HG02970 (cell line): ENCODE data around the gene CHST8.
"Not testable (repeated sequence)": the region's sequence is repeated elsewhere in the genome, so short reads cannot be mapped to it uniquely, and the experiment has no call there.

Experiments used
- ATAC-seq: cut with Tn5 transposase; IDR thresholded peaks from one replicate; pipeline ENCODE4 v1.9.1; 2021; ENCODE audit warnings: mild to moderate bottlenecking, moderate library complexity, moderate number of reproducible peaks; ENCODE audit not compliant: unreplicated experiment, low FRiP score

Gene CHST8

DNA sequence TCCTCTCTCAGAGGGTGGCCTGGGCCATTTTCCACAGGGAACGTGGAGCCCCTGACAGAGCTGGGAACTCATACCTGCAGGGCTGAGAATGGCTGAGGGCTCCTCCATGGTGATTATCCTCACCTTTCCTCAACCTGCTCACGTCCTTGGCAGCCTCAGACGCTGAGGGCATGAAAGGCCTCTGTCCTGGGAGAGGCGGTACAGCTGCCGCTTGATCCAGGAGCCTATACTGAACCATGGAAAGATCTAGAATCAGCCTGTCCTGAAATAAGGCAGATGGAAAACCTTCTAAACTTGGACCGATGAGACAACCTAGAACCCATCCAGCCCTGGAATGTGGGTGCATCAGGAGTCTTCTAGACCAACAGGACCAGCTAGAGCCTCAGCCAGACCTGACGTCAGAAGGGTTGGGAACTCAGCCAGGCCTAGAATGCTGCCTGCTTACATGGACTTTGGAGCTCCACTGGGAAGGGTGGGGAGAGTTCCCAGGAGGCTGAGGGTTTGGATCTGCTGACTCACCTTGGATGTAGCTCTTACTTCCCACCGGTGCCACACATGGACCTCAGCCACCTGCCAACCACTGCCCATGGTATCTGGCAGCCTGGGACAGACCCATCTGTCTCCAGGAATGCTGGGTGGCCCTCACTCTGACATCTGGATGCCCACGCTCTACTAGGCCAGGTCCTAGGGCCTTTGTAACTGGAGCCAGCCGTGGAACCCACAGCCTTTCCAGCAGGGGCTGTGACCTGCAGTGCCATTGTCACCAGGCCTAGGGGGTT is 182.5 kb downstream of the CHST8 start:
- no peak for ATAC-seq

DNA sequence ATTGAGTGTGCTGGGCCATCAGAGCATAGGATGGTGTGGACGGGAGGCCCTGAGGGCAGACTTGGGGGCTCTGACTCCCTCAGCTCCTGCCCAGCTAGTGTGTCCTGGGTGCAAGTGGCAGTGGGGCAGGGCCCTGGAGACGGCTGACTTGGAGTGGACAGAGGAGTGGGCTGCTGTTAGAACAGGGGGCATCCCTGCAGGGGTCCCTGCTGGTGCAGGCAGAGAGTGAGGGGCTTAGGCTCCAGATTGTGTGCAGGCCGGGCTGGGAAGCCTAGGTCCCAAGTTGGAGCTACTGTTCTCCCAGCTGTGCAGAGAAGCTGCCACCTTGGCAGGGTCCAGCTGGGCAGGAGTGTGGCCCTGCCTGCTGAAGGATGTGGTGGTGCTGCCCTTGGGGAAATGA is 183.6 kb downstream of the CHST8 start:
- no peak for ATAC-seq

DNA sequence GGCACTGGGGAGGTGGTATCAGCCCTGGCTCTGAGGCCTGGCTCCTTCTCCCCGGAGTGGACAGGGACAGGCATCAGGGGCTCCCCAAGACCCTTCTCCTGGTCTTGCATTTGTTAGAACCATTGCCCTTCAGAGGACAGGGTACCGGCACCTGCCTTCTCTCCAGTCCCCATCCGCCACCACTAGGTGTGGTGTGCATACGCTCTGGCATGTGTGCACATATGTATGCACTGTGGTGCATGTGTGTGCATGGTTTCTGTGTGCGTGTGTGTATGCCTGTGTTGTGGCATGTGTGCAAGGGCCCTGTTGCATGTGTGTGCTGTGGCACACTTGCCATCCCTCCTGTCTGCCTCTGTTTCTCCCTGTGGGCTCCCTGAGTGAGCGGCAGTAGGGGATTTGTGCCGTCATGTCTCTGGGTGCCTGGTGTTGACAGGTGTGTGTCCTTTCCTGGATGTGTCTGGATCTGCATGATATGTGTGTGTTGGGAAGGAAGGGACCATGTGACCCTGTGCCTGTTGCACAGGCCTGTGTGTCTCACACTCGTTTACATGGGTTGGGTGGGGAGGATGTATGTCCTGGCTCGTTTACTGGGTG is 184.2 kb downstream of the CHST8 start:
- ATAC-seq = no peak

DNA sequence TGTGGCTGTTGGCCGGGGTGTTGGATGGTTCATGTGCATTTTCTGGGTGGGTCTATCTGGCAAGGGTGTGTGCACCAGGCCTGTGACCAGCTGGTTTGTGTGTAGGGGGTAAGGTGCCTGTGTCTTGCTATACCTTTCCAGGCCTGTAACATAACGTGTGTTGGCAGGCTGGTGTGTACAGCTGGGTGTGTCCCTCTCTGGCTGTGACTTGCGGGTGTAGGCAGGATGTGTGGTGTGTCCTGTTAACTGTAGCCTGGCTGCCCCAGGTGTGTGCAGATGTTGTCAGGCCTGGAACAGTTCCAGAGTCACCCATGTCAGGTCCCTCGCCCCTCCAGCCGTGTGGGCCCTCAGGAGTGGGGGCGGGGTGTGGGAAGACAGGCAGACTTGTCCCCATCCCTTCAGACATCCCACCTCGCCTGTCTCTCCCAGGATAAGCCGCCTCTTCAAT is 184.7 kb downstream of the CHST8 start:
- no peak for ATAC-seq

DNA sequence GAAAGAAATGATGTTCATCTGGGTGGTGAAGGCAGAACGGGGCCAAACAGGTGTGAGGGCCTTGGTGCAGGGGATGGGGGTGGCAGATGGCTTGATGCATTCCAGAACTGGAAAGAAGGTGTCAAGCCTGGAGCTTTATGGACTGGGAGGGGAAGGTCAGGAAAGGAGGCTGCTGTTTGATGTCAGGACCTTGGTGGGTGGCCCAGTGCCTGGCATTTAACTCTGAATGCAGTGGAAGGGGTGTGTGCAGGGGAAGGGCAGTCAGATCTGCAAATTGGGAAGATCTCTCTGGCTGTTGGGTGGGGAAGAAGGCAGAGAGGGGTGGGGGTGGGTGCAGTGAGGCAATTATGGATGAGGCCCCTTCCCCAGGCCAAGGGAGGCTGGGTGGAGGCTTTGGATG is 186.6 kb downstream of the CHST8 start:
- ATAC-seq = no peak

DNA sequence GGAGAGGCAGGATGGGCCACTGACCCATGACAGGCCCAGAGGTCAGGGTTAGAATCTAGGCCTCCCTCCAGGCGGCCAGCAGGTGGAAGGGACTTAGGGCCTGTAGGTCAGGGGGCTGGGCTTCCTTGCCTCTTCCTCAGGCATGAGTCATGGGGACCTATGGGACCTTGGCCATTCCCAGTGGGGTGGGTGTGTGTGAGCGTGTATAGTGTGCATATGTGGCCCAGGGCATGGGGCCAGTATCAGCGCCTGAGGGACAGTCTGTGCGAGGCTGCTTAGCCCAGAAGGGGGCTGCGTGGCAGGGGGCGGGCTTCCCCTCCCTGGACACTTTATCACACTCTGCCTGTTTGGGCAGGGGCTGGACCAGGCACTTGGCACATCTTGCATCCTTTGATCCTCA is 188.2 kb downstream of the CHST8 start:
- no peak for ATAC-seq

DNA sequence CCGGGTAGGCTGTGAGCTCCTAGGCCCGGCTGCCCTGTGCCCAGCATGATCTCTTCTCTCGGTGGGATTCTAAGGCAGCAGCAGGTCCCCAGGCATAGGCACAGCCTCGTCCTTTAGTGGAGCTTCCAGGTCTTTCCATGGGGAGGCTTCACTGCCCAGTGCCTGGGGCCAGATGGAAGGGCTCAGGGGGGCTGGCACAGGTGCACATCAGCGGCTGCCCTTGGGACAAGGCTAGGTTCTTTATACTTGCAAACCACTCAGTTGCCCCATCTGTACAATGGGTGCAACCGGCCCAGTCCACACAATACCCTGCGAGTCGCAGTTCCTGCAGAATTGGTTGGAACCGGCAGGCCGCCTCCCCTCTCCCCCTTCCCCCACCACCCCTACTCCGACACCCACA is 189.1 kb downstream of the CHST8 start:
- no peak for ATAC-seq

DNA sequence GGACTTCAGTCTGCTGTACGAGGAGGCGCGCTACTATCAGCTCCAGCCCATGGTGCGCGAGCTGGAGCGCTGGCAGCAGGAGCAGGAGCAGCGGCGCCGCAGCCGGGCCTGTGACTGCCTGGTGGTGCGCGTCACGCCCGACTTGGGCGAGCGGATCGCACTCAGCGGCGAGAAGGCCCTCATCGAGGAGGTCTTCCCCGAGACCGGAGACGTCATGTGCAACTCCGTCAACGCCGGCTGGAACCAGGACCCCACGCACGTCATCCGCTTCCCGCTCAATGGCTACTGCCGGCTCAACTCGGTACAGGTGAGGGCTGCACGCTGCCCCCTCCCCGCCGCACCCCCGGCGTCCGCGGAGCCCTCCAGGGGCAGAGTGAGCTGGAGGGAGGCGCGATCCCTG is 189.5 kb downstream of the CHST8 start:
- no peak for ATAC-seq

DNA sequence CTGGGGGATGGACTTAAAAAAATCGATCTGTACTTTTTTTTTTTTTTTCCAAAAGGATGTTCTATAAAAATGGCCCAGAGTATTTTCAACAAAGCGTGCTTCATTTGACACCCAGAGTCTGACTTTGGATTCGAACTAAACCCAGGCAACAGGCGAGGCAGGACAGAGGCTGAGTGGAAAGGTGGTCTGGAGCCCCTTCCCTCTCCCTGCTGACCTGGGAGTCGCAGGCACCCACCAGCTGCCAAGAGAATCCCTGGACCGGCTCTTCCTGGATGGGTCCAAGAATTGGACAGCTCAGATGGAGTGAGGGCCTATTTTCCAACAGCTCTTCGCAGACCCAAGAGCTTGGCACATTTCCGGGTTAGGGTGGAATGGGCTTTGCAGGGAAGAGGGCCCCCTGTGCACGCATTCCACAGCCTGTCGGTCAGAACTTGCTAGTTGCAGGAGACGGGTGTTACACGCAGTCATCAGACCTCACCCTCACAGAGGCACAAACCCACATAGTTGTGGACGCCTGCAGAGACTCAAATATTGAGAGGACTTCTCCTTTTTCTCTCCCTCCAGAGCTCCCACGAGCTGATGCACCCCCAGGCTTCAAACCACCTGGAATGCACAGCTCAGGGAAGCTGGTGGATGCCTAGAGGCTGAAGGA is 190.1 kb downstream of the CHST8 start:
- no peak for ATAC-seq

DNA sequence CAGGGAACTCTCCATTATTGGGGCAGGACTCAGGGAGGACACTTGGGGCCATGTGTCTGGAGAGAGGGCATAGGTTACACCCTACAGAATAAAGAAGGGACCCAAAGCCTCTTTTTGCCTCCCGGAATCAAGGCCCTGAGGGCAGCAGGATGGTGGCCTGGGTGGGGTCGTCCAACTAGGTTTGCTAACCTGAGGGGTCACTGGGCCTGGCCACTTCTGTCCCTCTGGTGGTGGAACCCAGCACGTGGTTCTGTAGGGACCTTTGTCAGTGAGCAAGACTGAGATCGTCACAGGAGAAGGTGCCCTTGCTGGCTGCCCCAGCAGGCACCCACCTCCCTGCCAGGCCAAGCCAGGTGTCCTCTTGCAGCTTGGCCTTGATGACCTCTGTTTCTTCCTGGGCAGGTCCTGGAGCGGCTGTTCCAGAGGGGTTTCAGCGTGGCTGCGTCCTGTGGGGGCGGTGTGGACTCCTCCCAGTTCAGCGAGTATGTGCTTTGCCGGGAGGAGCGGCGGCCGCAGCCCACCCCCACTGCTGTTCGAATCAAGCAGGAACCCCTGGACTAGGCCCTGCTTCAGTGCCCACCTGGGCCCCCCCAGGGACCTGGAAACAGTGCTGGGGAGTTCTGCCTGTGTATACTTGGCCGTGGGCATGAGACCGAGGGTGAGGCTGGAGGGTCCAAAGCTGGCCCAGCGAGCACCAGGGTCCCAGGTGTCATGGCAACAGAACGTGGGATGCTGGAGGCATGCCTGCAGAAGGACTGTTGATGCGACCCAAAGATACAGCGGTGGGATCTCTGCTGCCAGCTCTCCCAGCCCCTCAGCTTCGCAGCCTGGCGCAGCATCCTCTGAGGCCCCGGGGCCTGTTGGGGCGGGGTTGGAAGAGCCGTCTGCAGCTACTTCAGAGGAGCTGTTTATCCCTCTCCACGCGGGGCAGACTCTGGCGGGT is 190.9 kb downstream of the CHST8 start:
- ATAC-seq = no peak

DNA sequence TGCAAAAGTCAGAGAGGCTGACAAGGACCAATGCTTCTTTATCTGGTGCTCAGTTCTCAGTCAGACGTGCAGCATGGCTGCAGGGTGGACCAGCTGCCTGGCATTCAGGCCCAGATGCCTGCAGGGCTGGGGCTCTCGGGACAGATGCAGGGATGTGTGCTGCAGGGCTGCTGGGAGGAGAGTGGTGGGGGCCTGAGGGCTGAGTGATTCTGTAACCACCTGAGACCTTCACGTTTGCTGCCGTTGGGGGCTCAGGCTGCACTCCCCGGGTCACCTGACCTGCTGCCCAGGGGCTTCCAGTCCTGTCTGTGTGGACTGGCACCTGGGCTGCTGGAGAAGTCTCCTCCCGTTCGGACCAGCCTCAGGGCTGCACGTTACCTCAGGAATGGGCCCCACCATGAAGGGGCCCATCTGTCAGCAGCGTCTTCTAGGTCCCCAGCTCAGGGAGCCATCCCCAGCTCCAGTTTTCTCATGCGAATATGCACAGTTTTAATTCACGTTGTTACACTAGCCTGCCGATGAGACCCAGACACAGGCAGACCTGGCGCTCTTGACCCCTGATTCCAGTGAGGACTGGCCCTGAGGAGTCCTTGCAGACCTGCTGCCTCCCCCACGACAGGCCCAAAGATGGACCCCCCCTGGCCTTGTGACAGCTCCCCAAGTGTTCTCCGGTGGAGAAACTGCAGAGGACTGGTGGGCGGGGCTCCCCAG is 191.8 kb downstream of the CHST8 start:
- no peak for ATAC-seq

DNA sequence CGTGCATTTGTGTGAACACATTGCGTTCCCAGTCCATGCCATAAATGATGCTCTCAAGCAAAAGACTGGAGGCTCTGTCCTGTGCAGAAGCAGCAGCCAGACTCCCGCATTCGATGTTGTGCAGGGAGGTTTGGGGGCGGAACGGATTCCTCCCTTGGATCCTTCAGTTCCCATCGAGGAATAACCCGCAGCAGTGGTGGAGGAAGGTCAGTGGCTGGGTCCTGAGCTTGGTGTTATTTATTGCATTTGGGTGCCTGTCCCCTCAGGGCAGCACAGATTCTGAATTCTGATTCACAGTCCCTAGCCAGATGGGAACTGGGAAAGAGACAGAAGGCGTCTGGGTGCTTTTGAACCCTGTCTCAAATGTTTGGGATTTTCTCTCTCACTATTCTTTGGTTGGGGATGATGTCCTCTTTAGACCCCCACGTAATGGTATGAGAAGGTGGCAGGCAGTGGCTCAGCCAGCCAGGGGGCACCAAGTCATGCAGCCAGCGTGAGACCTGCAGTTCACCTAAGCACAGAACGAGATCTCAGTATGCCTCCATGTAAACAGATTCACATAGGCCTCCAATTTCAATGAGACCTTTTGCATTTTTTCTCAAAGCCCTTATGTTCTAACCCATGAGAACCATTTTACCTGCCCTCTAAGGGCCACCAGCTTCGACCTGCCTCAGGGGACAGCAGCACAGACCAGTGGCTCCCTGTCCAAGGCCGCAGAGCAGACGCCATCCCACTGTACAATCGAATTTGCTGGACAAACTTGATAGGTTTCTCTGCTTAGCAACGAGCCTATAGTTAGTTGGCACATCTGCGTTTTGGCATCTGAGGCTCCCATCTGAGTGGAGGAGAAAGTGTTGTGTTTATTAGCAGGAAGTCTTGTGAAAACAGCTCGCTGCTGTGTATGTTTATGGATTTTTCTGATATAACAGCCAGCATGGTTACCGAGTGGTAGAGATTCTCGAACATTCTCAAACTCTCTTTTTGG is 192.7 kb downstream of the CHST8 start:
- ATAC-seq = no peak

DNA sequence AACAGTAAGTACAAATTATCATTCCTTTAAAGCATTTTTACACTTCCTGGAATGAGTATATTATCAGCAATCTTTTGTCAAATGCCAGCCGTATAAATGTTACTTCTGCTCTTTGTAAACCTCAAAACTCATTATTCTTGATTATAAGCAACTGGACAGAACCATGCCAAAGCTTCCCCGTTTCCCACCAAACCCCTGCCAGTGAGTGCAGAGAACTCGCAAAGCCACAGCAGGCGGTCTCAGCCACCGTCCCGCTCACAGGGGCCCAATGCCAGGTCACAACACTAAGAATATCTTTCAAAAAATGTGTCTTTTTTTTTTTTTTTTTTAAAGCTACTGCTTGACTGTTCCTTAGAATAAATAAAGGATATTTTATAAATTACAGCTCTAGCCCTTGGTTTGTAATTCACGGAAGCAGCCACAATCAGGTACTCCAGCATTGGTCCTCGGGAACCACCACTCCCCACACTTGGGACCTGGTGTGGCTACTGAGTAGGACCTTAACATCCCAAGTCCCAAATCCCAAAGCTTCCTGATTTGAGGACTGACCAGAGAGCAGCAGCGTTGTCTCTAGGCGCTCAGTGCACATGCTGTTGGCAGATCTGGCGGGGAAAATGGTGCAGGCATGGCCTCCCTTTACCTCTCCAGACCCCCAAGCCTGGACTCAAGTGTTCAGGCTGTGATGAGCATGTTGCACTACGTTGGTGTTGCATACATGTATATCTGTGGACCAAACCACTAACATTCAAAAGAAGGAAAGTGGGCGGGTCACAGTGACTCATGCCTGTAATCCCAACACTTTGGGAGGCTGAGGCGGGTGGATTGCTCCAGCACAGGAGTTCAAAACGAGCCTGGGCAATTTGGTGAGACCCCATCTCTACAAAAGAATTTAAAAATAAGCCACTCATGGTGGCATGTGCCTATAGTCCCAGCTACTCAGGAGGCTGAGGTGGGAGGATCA is 193.9 kb downstream of the CHST8 start:
- ATAC-seq = no peak

DNA sequence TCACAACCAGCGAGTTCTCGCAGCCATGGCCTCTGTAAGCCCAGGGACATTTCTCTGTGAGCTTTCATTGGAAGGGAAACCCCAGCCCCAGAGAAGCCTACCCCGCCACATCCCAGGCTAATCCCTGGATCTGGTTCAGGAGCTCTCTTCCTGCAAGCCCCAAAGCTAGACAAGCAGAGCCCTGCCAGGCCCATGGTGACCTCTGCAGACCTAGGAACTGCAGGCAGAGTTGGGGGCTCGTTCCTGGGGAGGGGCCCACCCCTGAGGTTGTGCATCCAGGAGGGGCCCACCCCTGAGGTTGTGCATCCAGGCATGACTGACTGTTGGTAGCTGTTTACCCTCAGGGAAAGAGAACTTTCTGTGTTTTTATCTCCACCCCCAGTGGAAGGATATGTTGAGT is 196.7 kb downstream of the CHST8 start:
- no peak for ATAC-seq

DNA sequence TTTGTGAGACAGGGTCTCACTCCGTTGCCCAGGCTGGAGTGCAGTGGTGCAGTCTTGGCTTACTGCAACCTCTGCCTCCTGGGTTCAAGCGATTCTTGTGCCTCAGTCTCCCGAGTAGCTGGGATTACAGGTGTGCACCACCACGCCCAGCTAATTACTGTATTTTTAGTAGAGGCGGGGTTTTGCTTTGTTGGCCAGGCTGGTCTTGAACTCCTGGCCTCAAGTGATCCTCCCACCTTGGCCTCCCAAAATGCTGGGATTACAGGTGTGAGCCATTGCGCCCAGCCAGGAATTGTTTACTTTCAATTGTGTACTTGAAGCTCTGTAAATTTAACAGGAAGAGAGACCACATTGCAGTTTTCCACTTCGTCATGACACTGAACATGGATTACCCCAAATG is 197.3 kb downstream of the CHST8 start:
- ATAC-seq = not testable (repeated sequence)

DNA sequence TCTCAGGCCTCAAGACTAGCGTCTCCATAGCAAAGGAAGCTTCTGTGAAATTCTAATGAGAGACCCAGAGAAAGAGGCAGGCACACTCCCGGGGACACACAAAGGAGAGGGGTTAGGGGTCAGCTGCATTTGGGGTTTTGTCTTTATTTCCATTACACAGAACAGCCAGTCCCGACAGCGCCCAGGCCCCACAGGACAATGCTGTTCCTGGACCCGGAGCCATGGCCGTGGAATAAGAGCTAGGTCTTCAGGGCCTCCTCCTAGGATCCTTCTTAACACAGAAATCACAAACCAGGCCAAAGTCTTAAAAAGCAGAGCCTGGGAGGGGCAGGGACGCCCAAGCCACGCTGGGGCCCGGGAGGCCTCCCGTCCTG is 197.7 kb downstream of the CHST8 start:
- no peak for ATAC-seq

DNA sequence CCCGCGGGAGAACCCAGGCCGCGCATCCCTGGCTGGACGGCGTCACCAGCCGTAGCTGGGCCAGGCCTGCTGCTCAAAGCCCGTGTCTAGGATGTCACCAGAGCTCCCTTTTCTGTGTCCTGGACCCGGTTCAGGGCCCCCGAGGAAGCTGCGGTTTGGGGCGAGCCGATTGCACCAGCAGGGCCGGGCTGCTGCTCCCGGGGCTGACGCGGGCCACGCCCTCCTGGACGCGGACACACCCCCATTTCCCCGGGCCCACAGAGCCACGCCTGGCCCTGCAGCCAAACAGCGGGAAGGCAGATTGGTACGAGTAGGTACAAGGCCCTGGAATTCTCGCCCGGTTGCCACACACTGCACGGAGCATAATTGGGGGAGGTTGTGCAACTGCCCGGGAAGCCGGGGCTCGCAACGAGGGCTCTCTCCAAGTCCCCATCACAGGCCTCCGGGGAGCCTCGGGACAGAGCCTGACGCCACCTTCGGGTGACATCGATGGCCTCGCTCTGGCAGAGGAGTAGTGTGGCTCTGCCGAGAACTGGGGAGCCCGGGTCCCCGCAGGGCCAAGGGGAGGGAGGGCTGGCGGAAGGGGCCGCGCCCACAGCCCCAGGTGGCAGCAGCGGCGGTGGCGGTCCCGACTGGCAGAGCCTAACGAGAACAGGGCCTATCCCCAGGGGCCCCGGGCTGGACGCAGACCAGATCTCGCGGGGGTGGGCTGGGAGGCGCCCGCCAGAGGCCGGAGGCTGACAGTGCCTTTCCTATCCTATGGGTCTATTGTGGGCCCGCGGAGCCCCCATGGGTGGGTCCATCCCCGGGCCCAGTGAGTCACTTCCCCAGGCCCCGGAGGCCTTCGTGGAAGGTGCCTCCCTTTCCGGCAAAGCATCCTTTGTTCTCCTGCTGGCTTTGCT is 198.4 kb downstream of the CHST8 start:
- no peak for ATAC-seq
